ENCODE data around the gene TUBA1B.

Gene TUBA1B

DNA sequence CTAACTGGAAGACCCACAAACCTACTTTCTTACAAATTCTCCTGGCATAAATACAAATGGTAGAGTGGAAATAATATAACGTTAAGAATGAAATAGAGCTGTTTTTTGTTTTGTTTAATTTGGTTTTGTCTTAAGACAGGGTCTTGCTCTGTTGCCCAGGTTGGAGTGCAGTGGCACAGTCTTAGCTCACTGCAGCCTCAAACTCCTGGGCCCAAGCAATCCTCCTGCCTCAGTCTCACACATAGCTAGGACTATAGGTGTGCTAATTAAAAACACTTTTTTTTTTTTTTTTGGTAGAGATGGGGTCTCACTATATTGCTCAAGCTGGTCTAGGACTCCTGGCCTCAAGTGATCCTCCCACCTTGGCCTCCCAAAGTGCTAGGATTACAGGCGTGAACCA is 32.5 kb downstream of the TUBA1B start:
- no peak overlapping the region for H3K27ac ChIP-seq (ENCODE audit: low read depth, low read length)
- 0 out of 2 replicates have a peak, but pooled peaks cover 2% of the 10 kb centered on the region for H4K20me1 ChIP-seq (ENCODE audit: control insufficient read depth, insufficient read depth, low read depth, low read length)
- peaks cover 20% of the 10 kb centered on the region for H3K27me3 ChIP-seq (ENCODE audit: control insufficient read depth, low read length)
- no peaks in the 10 kb centered on the region for H3K9me2 ChIP-seq (replicated peaks; ENCODE audit: control insufficient read depth, low read length)
- peaks cover 5% of the 10 kb centered on the region; the same call in 1 of the 2 replicates for H3K4me1 ChIP-seq (ENCODE audit: control insufficient read depth, low read length)
- TF ChIP-seq EZH2phosphoT487 (IDR thresholded peaks at IDR 0.05; ENCODE audit: borderline replicate concordance, low read length) = no peak
- TF ChIP-seq, protein P1, sequence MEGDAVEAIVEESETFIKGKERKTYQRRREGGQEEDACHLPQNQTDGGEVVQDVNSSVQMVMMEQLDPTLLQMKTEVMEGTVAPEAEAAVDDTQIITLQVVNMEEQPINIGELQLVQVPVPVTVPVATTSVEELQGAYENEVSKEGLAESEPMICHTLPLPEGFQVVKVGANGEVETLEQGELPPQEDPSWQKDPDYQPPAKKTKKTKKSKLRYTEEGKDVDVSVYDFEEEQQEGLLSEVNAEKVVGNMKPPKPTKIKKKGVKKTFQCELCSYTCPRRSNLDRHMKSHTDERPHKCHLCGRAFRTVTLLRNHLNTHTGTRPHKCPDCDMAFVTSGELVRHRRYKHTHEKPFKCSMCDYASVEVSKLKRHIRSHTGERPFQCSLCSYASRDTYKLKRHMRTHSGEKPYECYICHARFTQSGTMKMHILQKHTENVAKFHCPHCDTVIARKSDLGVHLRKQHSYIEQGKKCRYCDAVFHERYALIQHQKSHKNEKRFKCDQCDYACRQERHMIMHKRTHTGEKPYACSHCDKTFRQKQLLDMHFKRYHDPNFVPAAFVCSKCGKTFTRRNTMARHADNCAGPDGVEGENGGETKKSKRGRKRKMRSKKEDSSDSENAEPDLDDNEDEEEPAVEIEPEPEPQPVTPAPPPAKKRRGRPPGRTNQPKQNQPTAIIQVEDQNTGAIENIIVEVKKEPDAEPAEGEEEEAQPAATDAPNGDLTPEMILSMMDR (IDR thresholded peaks at IDR 0.05; ENCODE audit: low read depth, low read length, poor library complexity, severe bottlenecking) = no peak
- H3K36me3 ChIP-seq (ENCODE audit: control insufficient read depth, low read length) = peaks cover 2% of the 10 kb centered on the region; the same call in 1 of the 2 replicates
- no peak overlapping the region for H3K4me2 ChIP-seq (ENCODE audit: low read length)
- H3F3A ChIP-seq (ENCODE audit: control insufficient read depth, insufficient read depth) = no peaks in the 10 kb centered on the region
- no peaks in the 10 kb centered on the region for H3K79me2 ChIP-seq (ENCODE audit: control insufficient read depth, low read length)
- H3K9me3 ChIP-seq (ENCODE audit: control insufficient read depth, insufficient read depth, low read length) = no peaks in the 10 kb centered on the region
- H3K4me3 ChIP-seq (ENCODE audit: low read length) = no peak overlapping the region

DNA sequence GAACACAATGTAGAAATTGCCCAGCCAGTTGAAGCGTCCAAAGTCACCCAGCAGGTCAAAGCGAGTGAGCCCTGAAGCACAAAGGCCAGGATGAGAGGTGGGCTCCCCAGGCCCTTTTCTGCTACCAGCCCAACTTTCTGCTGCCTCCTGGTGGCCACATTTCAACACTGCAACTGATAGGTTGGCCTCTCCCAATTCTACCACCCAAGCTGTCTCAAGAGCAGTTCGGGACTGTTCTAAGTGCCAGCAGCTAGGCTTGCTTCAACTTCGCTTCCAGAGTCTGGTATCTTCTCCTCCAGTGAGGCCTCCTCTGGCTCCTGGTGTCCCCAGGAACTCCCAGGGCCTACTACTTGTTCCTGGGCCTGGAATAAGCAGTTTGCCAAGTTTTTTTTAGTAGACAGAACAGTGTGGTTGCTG is 33.2 kb downstream of the TUBA1B start:
- no peak overlapping the region for H3K4me2 ChIP-seq (ENCODE audit: low read length)
- no peaks in the 10 kb centered on the region for H3K9me3 ChIP-seq (ENCODE audit: control insufficient read depth, insufficient read depth, low read length)
- peaks cover 27% of the 10 kb centered on the region for H3K27me3 ChIP-seq (ENCODE audit: control insufficient read depth, low read length)
- TF ChIP-seq EZH2phosphoT487 (IDR thresholded peaks at IDR 0.05; ENCODE audit: borderline replicate concordance, low read length) = no peak
- TF ChIP-seq, protein P1 (IDR thresholded peaks at IDR 0.05; ENCODE audit: low read depth, low read length, poor library complexity, severe bottlenecking) = peak; percentile 92
- no peaks in the 10 kb centered on the region for H3K9me2 ChIP-seq (replicated peaks; ENCODE audit: control insufficient read depth, low read length)
- H4K20me1 ChIP-seq (ENCODE audit: control insufficient read depth, insufficient read depth, low read depth, low read length) = 0 out of 2 replicates have a peak, but pooled peaks cover 2% of the 10 kb centered on the region
- peaks cover 5% of the 10 kb centered on the region; the same call in 1 of the 2 replicates for H3K4me1 ChIP-seq (ENCODE audit: control insufficient read depth, low read length)
- no peak overlapping the region for H3K27ac ChIP-seq (ENCODE audit: low read depth, low read length)
- no peaks in the 10 kb centered on the region for H3K36me3 ChIP-seq (ENCODE audit: control insufficient read depth, low read length)
- H3F3A ChIP-seq (ENCODE audit: control insufficient read depth, insufficient read depth) = no peaks in the 10 kb centered on the region
- H3K79me2 ChIP-seq (ENCODE audit: control insufficient read depth, low read length) = no peaks in the 10 kb centered on the region
- H3K4me3 ChIP-seq (ENCODE audit: low read length) = no peak overlapping the region

DNA sequence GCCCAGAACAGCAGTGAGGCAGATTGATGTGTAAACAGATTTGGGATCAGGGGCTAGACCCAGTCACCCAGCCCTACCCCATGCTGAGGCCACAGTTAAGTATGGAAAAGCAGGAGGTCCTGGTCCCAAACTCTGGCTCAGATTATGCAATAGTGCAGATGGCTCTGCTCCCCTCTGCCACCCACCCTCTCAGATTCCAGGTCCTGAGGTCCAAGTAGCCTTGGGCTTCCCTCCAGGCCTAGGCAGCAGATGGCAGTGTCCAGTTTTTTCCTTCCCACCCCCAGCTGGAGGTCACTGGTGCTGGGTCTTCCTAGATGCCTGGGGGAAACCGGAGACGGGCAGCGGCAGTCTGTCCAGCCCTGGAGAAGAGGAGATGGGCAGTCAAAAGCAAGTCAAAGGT is 33.8 kb downstream of the TUBA1B start:
- no peak overlapping the region for H3K4me2 ChIP-seq (ENCODE audit: low read length)
- no peaks in the 10 kb centered on the region for H3K79me2 ChIP-seq (ENCODE audit: control insufficient read depth, low read length)
- H3K9me2 ChIP-seq (replicated peaks; ENCODE audit: control insufficient read depth, low read length) = no peaks in the 10 kb centered on the region
- no peak overlapping the region for H3K4me3 ChIP-seq (ENCODE audit: low read length)
- TF ChIP-seq EZH2phosphoT487 (IDR thresholded peaks at IDR 0.05; ENCODE audit: borderline replicate concordance, low read length) = no peak
- TF ChIP-seq, protein P1 (IDR thresholded peaks at IDR 0.05; ENCODE audit: low read depth, low read length, poor library complexity, severe bottlenecking) = no peak
- no peaks in the 10 kb centered on the region for H3K9me3 ChIP-seq (ENCODE audit: control insufficient read depth, insufficient read depth, low read length)
- H3K4me1 ChIP-seq (ENCODE audit: control insufficient read depth, low read length) = peaks cover 7% of the 10 kb centered on the region; the same call in 1 of the 2 replicates
- 0 out of 2 replicates have a peak, but pooled peaks cover 2% of the 10 kb centered on the region for H4K20me1 ChIP-seq (ENCODE audit: control insufficient read depth, insufficient read depth, low read depth, low read length)
- H3K36me3 ChIP-seq (ENCODE audit: control insufficient read depth, low read length) = no peaks in the 10 kb centered on the region
- H3F3A ChIP-seq (ENCODE audit: control insufficient read depth, insufficient read depth) = no peaks in the 10 kb centered on the region
- peaks cover 34% of the 10 kb centered on the region for H3K27me3 ChIP-seq (ENCODE audit: control insufficient read depth, low read length)
- no peak overlapping the region for H3K27ac ChIP-seq (ENCODE audit: low read depth, low read length)

Measured in DOHH2 (cell line).